Liver (tissue), 9 donors: ENCODE measurements around the gene MYL6B. TPM values are rescaled to one million over a fixed set of nuclear protein-coding genes. Genes with fewer than 3 reads are reported as not detected.

ENCODE experiments used
- DNase-seq: peaks from one replicate; pipeline ENCODE4 v3.0.0-alpha.2; 2017; ENCODE audit warnings: low spot score
- H3K27ac ChIP-seq, 2 donors: one replicate each; pipeline ENCODE4 v1.7.0; 2013; ENCODE audit warnings: inconsistent platforms in 2 of 2, low read length in 2 of 2, control low read depth in 1 of 2, low read depth in 1 of 2, mild to moderate bottlenecking in 1 of 2
- H3K27me3 ChIP-seq, 4 donors: one replicate each; pipeline versions ENCODE4 v1.6.1 to v1.7.0; 2013; ENCODE audit warnings: low read length in 3 of 4, inconsistent platforms in 1 of 4, mild to moderate bottlenecking in 1 of 4, moderate library complexity in 1 of 4; ENCODE audit not compliant: control insufficient read depth in 4 of 4, insufficient read depth in 4 of 4
- H3K36me3 ChIP-seq, 4 donors: one replicate each; pipeline versions ENCODE4 v1.6.1 to v1.7.0; 2013; ENCODE audit warnings: low read length in 3 of 4, mild to moderate bottlenecking in 3 of 4, low read depth in 1 of 4, moderate library complexity in 1 of 4; ENCODE audit not compliant: control insufficient read depth in 4 of 4, insufficient read depth in 3 of 4
- H3K4me1 ChIP-seq, 4 donors: one replicate each; pipeline versions ENCODE4 v1.6.1 to v1.7.0; 2013; ENCODE audit warnings: low read length in 3 of 4, mild to moderate bottlenecking in 3 of 4, moderate library complexity in 1 of 4; ENCODE audit not compliant: control insufficient read depth in 4 of 4, insufficient read depth in 4 of 4
- H3K4me3 ChIP-seq, 3 donors: one replicate each; pipeline versions ENCODE4 v1.6.1 to v1.7.0; 2013; ENCODE audit warnings: low read length in 3 of 3, control low read depth in 1 of 3, low read depth in 1 of 3, mild to moderate bottlenecking in 1 of 3
- H3K9ac ChIP-seq, 2 donors: one replicate each; pipeline ENCODE4 v1.7.0; 2013; ENCODE audit warnings: low read length in 2 of 2, mild to moderate bottlenecking in 2 of 2, moderate library complexity in 2 of 2, control low read depth in 1 of 2, low read depth in 1 of 2
- H3K9me3 ChIP-seq, 4 donors: one replicate each; pipeline versions ENCODE4 v1.6.1 to v1.7.0; 2013; ENCODE audit warnings: low read length in 3 of 4; ENCODE audit not compliant: control insufficient read depth in 4 of 4
- ATF3 ChIP-seq: IDR thresholded peaks from 2 replicates; pipeline ENCODE4 v1.6.1; 2016; ENCODE audit warnings: antibody characterized with exemption
- CTCF ChIP-seq: fragments of 150-350 bp; IDR thresholded peaks from 2 replicates; pipeline ENCODE4 v1.5.1; 2017; ENCODE audit warnings: improper control_type of control experiment, low read depth, low read length; ENCODE audit not compliant: missing input control
- EGR1 ChIP-seq, 2 donors: IDR thresholded peaks; 2 replicates each; pipeline ENCODE4 v1.6.1; 2016 to 2018; ENCODE audit warnings: antibody characterized with exemption in 2 of 2, low read depth in 2 of 2
- FOXA2 ChIP-seq: IDR thresholded peaks from 2 replicates; pipeline ENCODE4 v1.6.1; 2016; ENCODE audit warnings: antibody characterized with exemption
- HNF4A ChIP-seq, 2 donors: conservative IDR thresholded peaks; 2 replicates each; pipeline ENCODE4 v1.6.1; 2016; ENCODE audit warnings: antibody characterized with exemption in 2 of 2, mild to moderate bottlenecking in 2 of 2
- HNF4G ChIP-seq: IDR thresholded peaks from 2 replicates; pipeline ENCODE4 v1.6.1; 2016; ENCODE audit warnings: antibody characterized with exemption
- JUND ChIP-seq, 2 donors: IDR thresholded peaks; 2 replicates each; pipeline ENCODE4 v1.6.1; 2016; ENCODE audit warnings: antibody characterized with exemption in 2 of 2
- MAX ChIP-seq: IDR thresholded peaks from 2 replicates; pipeline ENCODE4 v1.6.1; 2016; ENCODE audit warnings: antibody characterized with exemption
- NR2F2 ChIP-seq: IDR thresholded peaks from 2 replicates; pipeline ENCODE4 v1.6.1; 2016; ENCODE audit warnings: antibody characterized with exemption
- RAD21 ChIP-seq, 2 donors: IDR thresholded peaks; 2 replicates each; pipeline ENCODE4 v1.6.1; 2016; ENCODE audit warnings: antibody characterized with exemption in 2 of 2, mild to moderate bottlenecking in 2 of 2
- REST ChIP-seq: IDR thresholded peaks from 2 replicates; pipeline ENCODE4 v1.6.1; 2016; ENCODE audit warnings: antibody characterized with exemption, mild to moderate bottlenecking
- RXRA ChIP-seq, 2 donors: IDR thresholded peaks; 2 replicates each; pipeline ENCODE4 v1.6.1; 2017 to 2018; ENCODE audit warnings: antibody characterized with exemption in 2 of 2, mild to moderate bottlenecking in 1 of 2
- SP1 ChIP-seq: IDR thresholded peaks from 2 replicates; pipeline ENCODE4 v1.6.1; 2018; ENCODE audit warnings: antibody characterized with exemption, mild to moderate bottlenecking
- TAF1 ChIP-seq: conservative IDR thresholded peaks from 2 replicates; pipeline ENCODE4 v1.6.1; 2016; ENCODE audit warnings: antibody characterized with exemption, mild to moderate bottlenecking
- WGBS: extraction: QIAGEN DNeasy Blood & Tissue Kit; methylation state at CpG from one replicate; pipeline ENCODE4 v1.1.7; 2013; 5-methylcytosine and 5-hydroxymethylcytosine counted together
- polyA plus RNA-seq, 2 donors: library from polyadenylated mRNA; stranded (reverse) in 1 of 2; unstranded in 1 of 2; fragments of 200-250 nt in 1 of 2; fragments of >200 nt in 1 of 2; fragmentation: Nextera tagmentation in 1 of 2; extraction: Ambion mirVana in 1 of 2; gene quantifications; one replicate each; pipeline versions ENCODE4 v1.2.1 to v1.2.3, GENCODE V29; 2013 to 2015
- total RNA-seq, 2 donors: library from RNA; depleted of rRNA; stranded (reverse); fragments of >200 nt; gene quantifications; one replicate each; pipeline ENCODE4 v1.2.3, GENCODE V29; 2014
- donor health status: healthy.
- donor health status: healthy.
- donor health status: healthy.
- donor health status: healthy.
- donor health status: healthy.

MYL6B gene
- total and polyA plus RNA-seq, 4 donors: 3.7 to 14.2 (median 12.6) TPM

- H3K4me1 ChIP-seq: peaks cover 0 to 21% (median 20%) of the 10 kb centered on the region in 4 donors
- H3K36me3 ChIP-seq: peaks cover 28 to 72% (median 62%) of the 10 kb centered on the region in 4 donors
- no peaks in the 10 kb centered on the region for H3K27me3 ChIP-seq
- DNase-seq: no peak
- H3K27ac ChIP-seq: no peak overlapping the region
- H3K9me3 ChIP-seq: no peaks in the 10 kb centered on the region
- no peak overlapping the region for H3K9ac ChIP-seq
- H3K4me3 ChIP-seq: no peak overlapping the region
- 95% methylated on average over 17 of the region's 17 CpGs for WGBS
- TF ChIP-seq FOXA2: no peak
Observed at GRCh38 chr12:56164345-56164729, 11.9 kb downstream of the MYL6B start.

- H3K27ac ChIP-seq: no peak overlapping the region
- TF ChIP-seq HNF4A (conservative IDR thresholded peaks at IDR 0.05) (no peak), RAD21 (IDR thresholded peaks at IDR 0.05) (no peak), EGR1 (IDR thresholded peaks at IDR 0.05; ENCODE audit: low read depth in 2 of 2) (no peak), RXRA (IDR thresholded peaks at IDR 0.05) (no peak), TAF1 (no peak), MAX (no peak), REST (no peak), HNF4G (no peak), JUND (IDR thresholded peaks at IDR 0.05) (no peak), CTCF (no peak), NR2F2 (no peak), SP1 (no peak), ATF3 (no peak)
- peaks cover 29 to 76% (median 64%) of the 10 kb centered on the region in 4 donors for H3K36me3 ChIP-seq
- peaks cover 0 to 11% (median 10%) of the 10 kb centered on the region in 4 donors for H3K4me1 ChIP-seq
- WGBS: 92% methylated on average over 4 of the region's 4 CpGs
- DNase-seq: no peak
- H3K9ac ChIP-seq: no peak overlapping the region
- no peaks in the 10 kb centered on the region for H3K27me3 ChIP-seq
- H3K9me3 ChIP-seq: no peaks in the 10 kb centered on the region
- H3K4me3 ChIP-seq: no peak overlapping the region
Observed at GRCh38 chr12:56165369-56165768, 13.0 kb downstream of the MYL6B start.
